ENCODE measurements around the gene GALNT13.
"Not testable (repeated sequence)": the region's sequence is repeated elsewhere in the genome, so short reads cannot be mapped to it uniquely, and the experiment has no call there.

Gene GALNT13

DNA sequence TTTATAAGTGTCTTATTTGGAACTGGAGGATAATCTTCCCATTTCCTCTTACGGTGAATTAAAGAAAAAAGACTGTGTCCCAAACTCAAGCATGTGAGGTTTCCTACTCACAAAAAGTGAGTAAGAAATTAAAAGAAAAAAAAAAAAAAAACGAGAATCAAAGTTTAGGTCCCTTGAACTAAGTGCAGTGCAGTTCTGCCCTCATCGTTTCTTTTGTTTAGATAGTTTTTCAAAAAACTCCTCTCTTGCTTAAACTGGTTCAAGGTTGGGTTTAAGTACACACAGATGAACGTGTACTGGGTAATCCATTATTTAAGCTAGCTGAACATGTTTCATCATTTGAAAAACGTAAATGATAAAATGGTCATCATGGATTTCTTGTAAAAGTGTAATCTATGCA is 590.9 kb downstream of the GALNT13 start:
- Mint-ChIP-seq H3K9me3 (no peaks in the 10 kb centered on the region), H3K4me1 (ENCODE audit: low read depth) (no peaks in the 10 kb centered on the region), H3K27ac (no peak overlapping the region), H3K4me3 (no peak overlapping the region), H3K27me3 (ENCODE audit: low read depth) (no peaks in the 10 kb centered on the region), H3K36me3 (ENCODE audit: low read depth) (no peaks in the 10 kb centered on the region)
- no peak for DNase-seq (ENCODE audit: low spot score)

- H3K4me1 Mint-ChIP-seq (ENCODE audit: low read depth): no peaks in the 10 kb centered on the region
- H3K9me3 Mint-ChIP-seq: no peaks in the 10 kb centered on the region
- H3K4me3 Mint-ChIP-seq: no peak overlapping the region
- no peak for DNase-seq (ENCODE audit: low spot score)
- no peaks in the 10 kb centered on the region for H3K36me3 Mint-ChIP-seq (ENCODE audit: low read depth)
- H3K27me3 Mint-ChIP-seq (ENCODE audit: low read depth): no peaks in the 10 kb centered on the region
- H3K27ac Mint-ChIP-seq: no peak overlapping the region
Observed at GRCh38 chr2:154466226-154466625, 594.5 kb downstream of the GALNT13 start.

- H3K4me1 Mint-ChIP-seq (ENCODE audit: low read depth): no peaks in the 10 kb centered on the region
- no peaks in the 10 kb centered on the region for H3K9me3 Mint-ChIP-seq
Observed at GRCh38 chr2:154470376-154470775, 598.7 kb downstream of the GALNT13 start.

GRCh38 chr2:154471492-154471891 is 599.8 kb downstream of the GALNT13 start:
- H3K9me3 Mint-ChIP-seq; H3K36me3 Mint-ChIP-seq (ENCODE audit: low read depth); H3K4me1 Mint-ChIP-seq (ENCODE audit: low read depth); H3K27me3 Mint-ChIP-seq (ENCODE audit: low read depth); H3K4me3 Mint-ChIP-seq; DNase-seq (ENCODE audit: low spot score); H3K27ac Mint-ChIP-seq: not testable (repeated sequence)

More at GRCh38 chr2:154470376-154470775, 598.7 kb downstream of the GALNT13 start:
- no peak for DNase-seq (ENCODE audit: low spot score)
- H3K4me3 Mint-ChIP-seq: no peak overlapping the region
- H3K36me3 Mint-ChIP-seq (ENCODE audit: low read depth): no peaks in the 10 kb centered on the region
- no peaks in the 10 kb centered on the region for H3K27me3 Mint-ChIP-seq (ENCODE audit: low read depth)
- H3K27ac Mint-ChIP-seq: no peak overlapping the region

GRCh38 chr2:154477319-154477718 is 605.6 kb downstream of the GALNT13 start:
- no peaks in the 10 kb centered on the region for H3K36me3 Mint-ChIP-seq (ENCODE audit: low read depth)
- H3K9me3 Mint-ChIP-seq: no peaks in the 10 kb centered on the region
- H3K4me1 Mint-ChIP-seq (ENCODE audit: low read depth): no peaks in the 10 kb centered on the region
- no peak overlapping the region for H3K4me3 Mint-ChIP-seq
- H3K27me3 Mint-ChIP-seq (ENCODE audit: low read depth): no peaks in the 10 kb centered on the region
- no peak overlapping the region for H3K27ac Mint-ChIP-seq
- DNase-seq (ENCODE audit: low spot score): no peak

DNA sequence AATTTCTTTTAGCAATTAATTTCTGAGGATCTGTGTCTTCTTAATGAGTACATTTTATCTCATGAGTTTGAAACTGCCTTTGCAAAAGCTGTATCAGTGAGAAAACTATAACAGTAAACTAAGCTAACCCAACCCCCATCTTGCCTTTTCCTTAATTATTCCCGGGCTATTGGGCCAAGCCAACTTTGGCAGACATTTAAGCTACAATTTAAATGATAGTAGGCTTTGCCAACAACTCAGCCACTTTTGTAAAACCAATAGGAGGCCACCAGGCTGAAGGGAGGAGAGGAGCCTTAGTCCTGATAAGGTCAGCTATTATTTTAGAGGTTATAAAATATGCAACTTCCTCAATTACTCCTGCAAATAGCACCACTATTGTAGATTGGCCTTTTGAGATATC is 608.8 kb downstream of the GALNT13 start:
- no peaks in the 10 kb centered on the region for H3K4me1 Mint-ChIP-seq (ENCODE audit: low read depth)
- no peak overlapping the region for H3K27ac Mint-ChIP-seq
- DNase-seq (ENCODE audit: low spot score): no peak
- no peaks in the 10 kb centered on the region for H3K36me3 Mint-ChIP-seq (ENCODE audit: low read depth)
- no peaks in the 10 kb centered on the region for H3K27me3 Mint-ChIP-seq (ENCODE audit: low read depth)
- H3K9me3 Mint-ChIP-seq: no peaks in the 10 kb centered on the region
- H3K4me3 Mint-ChIP-seq: no peak overlapping the region

GRCh38 chr2:154481336-154481735 is 609.6 kb downstream of the GALNT13 start:
- no peaks in the 10 kb centered on the region for H3K9me3 Mint-ChIP-seq
- no peak for DNase-seq (ENCODE audit: low spot score)
- H3K27me3 Mint-ChIP-seq (ENCODE audit: low read depth): no peaks in the 10 kb centered on the region
- H3K27ac Mint-ChIP-seq: no peak overlapping the region
- H3K4me3 Mint-ChIP-seq: no peak overlapping the region
- H3K36me3 Mint-ChIP-seq (ENCODE audit: low read depth): no peaks in the 10 kb centered on the region
- no peaks in the 10 kb centered on the region for H3K4me1 Mint-ChIP-seq (ENCODE audit: low read depth)

- no peak for DNase-seq (ENCODE audit: low spot score)
- no peaks in the 10 kb centered on the region for H3K9me3 Mint-ChIP-seq
- no peaks in the 10 kb centered on the region for H3K4me1 Mint-ChIP-seq (ENCODE audit: low read depth)
- no peaks in the 10 kb centered on the region for H3K27me3 Mint-ChIP-seq (ENCODE audit: low read depth)
- no peak overlapping the region for H3K27ac Mint-ChIP-seq
- H3K4me3 Mint-ChIP-seq: no peak overlapping the region
- H3K36me3 Mint-ChIP-seq (ENCODE audit: low read depth): no peaks in the 10 kb centered on the region
Observed at GRCh38 chr2:154484338-154485099, 612.8 kb downstream of the GALNT13 start.

DNA sequence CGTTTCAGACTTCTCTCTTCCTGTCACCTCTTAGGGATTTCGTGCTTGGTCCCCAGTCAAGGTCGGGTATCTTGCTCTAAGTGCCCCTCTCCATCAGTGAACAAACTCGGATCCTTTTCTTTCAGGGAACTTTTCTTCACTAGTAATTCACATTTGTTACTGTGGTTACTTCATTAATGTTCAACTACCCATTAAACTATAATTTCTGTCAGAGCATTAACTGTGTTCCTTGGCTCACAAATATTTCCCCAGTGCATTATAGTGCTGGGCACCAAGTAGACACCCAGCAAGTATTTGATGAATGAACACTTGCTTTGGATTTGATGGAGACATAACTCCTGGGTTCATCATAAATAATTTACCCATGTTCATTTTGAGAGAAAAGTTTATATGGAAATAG is 617.1 kb downstream of the GALNT13 start:
- DNase-seq (ENCODE audit: low spot score): no peak
- H3K9me3 Mint-ChIP-seq: peaks cover 4% of the 10 kb centered on the region
- no peak overlapping the region for H3K4me3 Mint-ChIP-seq
- H3K27ac Mint-ChIP-seq: no peak overlapping the region
- H3K27me3 Mint-ChIP-seq (ENCODE audit: low read depth): no peaks in the 10 kb centered on the region
- H3K4me1 Mint-ChIP-seq (ENCODE audit: low read depth): no peaks in the 10 kb centered on the region
- H3K36me3 Mint-ChIP-seq (ENCODE audit: low read depth): no peaks in the 10 kb centered on the region

DNA sequence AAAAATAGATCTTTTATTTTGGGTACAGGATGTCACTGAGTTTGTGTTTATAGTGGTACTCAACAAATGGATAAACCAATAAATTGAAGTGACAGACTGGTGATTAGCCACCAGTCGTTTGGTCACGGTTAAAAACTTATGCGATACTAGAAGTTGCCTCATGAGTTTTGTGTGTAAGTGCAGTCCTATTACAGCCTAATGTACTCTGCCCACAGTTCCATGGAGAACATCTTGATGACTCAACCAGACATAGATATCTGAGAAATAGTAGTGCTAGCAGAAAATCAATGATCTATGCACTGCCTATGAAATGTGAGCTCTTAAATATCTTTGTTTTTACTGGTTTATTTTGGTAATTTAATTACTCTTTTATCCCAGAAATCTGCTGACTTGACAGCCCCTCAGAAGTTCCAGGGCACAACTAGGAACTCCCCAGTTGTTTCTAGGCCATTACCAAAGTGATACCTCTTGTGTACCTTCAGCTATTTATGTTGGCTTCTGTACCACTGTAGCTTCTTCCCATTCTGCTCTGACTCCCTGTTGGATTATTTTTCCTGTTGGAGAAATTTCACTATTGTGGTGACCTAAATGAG is 617.6 kb downstream of the GALNT13 start:
- Mint-ChIP-seq H3K27ac (no peak overlapping the region), H3K27me3 (ENCODE audit: low read depth) (no peaks in the 10 kb centered on the region), H3K4me1 (ENCODE audit: low read depth) (no peaks in the 10 kb centered on the region), H3K9me3 (peaks cover 4% of the 10 kb centered on the region), H3K36me3 (ENCODE audit: low read depth) (no peaks in the 10 kb centered on the region), H3K4me3 (no peak overlapping the region)
- no peak for DNase-seq (ENCODE audit: low spot score)

DNA sequence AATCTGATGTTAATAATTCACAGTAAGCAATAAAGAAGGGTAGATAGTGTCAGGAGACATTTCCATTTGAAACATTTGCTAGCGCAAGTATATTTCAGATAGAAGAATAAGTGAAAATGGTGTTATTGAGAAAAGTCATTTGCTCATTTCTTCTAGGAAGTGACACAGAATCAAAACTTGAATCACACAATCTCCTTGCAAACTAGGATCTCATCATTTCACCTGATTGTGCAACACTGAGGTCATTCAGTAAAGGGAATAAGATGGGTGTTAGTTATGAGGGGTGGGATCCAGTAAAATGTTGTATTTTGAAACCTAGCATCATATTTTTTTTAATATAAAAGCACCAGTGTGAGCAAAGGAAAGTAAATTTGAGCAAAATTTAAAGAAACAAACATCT is 618.8 kb downstream of the GALNT13 start:
- H3K9me3 Mint-ChIP-seq: peaks cover 4% of the 10 kb centered on the region
- H3K36me3 Mint-ChIP-seq (ENCODE audit: low read depth): no peaks in the 10 kb centered on the region
- no peaks in the 10 kb centered on the region for H3K4me1 Mint-ChIP-seq (ENCODE audit: low read depth)
- no peak overlapping the region for H3K27ac Mint-ChIP-seq
- no peak overlapping the region for H3K4me3 Mint-ChIP-seq
- no peak for DNase-seq (ENCODE audit: low spot score)
- no peaks in the 10 kb centered on the region for H3K27me3 Mint-ChIP-seq (ENCODE audit: low read depth)

GRCh38 chr2:154495455-154495868 is 623.7 kb downstream of the GALNT13 start:
- H3K27me3 Mint-ChIP-seq (ENCODE audit: low read depth): no peaks in the 10 kb centered on the region
- no peaks in the 10 kb centered on the region for H3K4me1 Mint-ChIP-seq (ENCODE audit: low read depth)
- H3K4me3 Mint-ChIP-seq: no peak overlapping the region
- H3K9me3 Mint-ChIP-seq: peaks cover 4% of the 10 kb centered on the region
- DNase-seq (ENCODE audit: low spot score): no peak
- no peak overlapping the region for H3K27ac Mint-ChIP-seq
- H3K36me3 Mint-ChIP-seq (ENCODE audit: low read depth): no peaks in the 10 kb centered on the region

DNA sequence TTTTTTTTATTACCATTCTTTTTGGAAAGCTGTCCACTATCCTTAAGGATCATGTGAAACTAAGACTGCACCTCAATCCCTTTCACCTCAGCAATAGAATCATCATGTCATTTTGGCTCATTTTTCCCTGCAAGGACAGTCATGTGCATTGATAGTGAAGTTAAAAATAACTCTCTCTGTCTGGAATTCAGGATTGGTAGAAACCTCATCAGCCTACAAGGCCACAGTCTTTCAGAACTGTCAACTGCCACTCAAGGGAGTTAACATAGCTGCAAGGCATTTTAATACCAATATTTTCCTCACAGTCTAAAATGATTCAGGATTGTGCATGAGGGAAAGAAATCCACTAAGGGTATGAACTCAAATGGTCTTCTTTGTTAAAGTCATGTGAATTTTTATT is 625.3 kb downstream of the GALNT13 start:
- Mint-ChIP-seq H3K9me3 (no peaks in the 10 kb centered on the region), H3K4me1 (ENCODE audit: low read depth) (no peaks in the 10 kb centered on the region), H3K27me3 (ENCODE audit: low read depth) (no peaks in the 10 kb centered on the region)

More for the DNA sequence above, 625.3 kb downstream of the GALNT13 start:
- Mint-ChIP-seq H3K27ac (no peak overlapping the region), H3K36me3 (ENCODE audit: low read depth) (no peaks in the 10 kb centered on the region), H3K4me3 (no peak overlapping the region)
- DNase-seq (ENCODE audit: low spot score): no peak
